Measurements from ENCODE around the gene DOK6. TPM values are rescaled to one million over a fixed set of nuclear protein-coding genes. Genes with fewer than 3 reads are reported as not detected.

DOK6 gene
- total RNA-seq, 1 experiment from 2014 or later = not detected

DNA sequence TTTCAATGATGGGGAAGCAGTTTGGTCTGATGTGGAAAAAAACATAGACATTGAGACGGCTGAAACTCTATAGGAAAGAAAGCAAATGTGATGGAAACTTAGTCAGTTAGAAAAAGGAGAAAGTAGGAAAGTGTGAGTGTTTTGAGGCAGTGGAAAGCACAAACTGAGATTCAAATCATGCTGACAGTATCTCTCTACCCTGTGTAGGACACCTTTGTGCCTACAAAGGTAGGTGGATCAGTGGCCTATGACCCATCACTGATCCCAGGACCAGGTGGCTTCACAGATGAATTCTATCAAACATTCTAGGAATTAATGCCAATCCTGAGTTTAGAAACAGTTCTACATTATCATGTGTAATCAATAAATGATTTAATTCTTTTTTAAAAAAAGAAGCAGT lies 489.9 kb downstream of the DOK6 start:
- Histone ChIP-seq H3K27me3 (ENCODE audit: insufficient read depth, low read depth) (no peaks in the 10 kb centered on the region), H3K4me1 (replicated peaks; ENCODE audit: insufficient read depth) (no peaks in the 10 kb centered on the region), H3F3A (ENCODE audit: insufficient read depth, low read depth) (no peaks in the 10 kb centered on the region), H3K9me2 (ENCODE audit: insufficient read depth) (no peaks in the 10 kb centered on the region), H3K79me2 (ENCODE audit: low read depth) (no peaks in the 10 kb centered on the region), H2AFZ (no peak overlapping the region), H3K4me2 (no peak overlapping the region), H3K9me3 (ENCODE audit: insufficient read depth, low read depth) (no peaks in the 10 kb centered on the region), H3K4me3 (no peak overlapping the region), H4K20me1 (ENCODE audit: insufficient read depth) (no peaks in the 10 kb centered on the region), H3K36me3 (ENCODE audit: low read depth) (no peaks in the 10 kb centered on the region), H3K27ac (no peak overlapping the region)
- intact Hi-C loops (cut with micrococcal nuclease; ENCODE audit: unreplicated experiment) = no loop called here
- TF ChIP-seq EZH2 (IDR thresholded peaks at IDR 0.05; ENCODE audit: low read depth) = no peak
- TF ChIP-seq CTCF (conservative IDR thresholded peaks at IDR 0.05) = no peak
- POLR2A ChIA-PET (ENCODE audit: unreplicated experiment) = no interaction called here
- no TSS peak for BruUV-seq (replicated peaks)
- no peak for DNase-seq
- CTCF ChIA-PET = no interaction called here

DNA sequence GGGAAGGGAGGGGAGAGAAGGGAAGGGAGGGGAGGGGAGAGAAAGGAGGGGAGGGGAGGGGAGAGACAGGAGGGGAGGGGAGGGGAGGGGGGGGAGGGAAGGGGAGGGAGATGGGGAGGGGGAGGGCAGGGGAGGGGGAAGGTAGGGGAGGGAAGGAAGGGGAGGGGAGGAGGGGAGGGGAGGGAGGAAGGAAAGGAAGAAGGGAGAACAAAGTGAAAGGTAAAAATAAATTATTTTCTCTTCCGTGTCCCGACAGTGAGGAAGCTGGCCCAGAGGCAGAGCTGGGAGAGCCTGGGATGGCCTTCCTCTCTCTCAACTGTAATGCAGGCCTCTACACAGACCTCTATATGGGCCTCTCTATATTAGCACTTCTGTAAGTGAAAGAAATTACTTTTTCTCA lies 493.8 kb downstream of the DOK6 start:
- Histone ChIP-seq H2AFZ (no peak overlapping the region), H3K36me3 (ENCODE audit: low read depth) (no peaks in the 10 kb centered on the region), H3K79me2 (ENCODE audit: low read depth) (no peaks in the 10 kb centered on the region), H3K27ac (no peak overlapping the region), H3K9me3 (ENCODE audit: insufficient read depth, low read depth) (no peaks in the 10 kb centered on the region; the same call in 1 of the 2 replicates), H3K4me3 (no peak overlapping the region), H4K20me1 (ENCODE audit: insufficient read depth) (no peaks in the 10 kb centered on the region), H3K27me3 (ENCODE audit: insufficient read depth, low read depth) (no peaks in the 10 kb centered on the region), H3F3A (ENCODE audit: insufficient read depth, low read depth) (no peaks in the 10 kb centered on the region), H3K9me2 (ENCODE audit: insufficient read depth) (no peaks in the 10 kb centered on the region), H3K4me2 (no peak overlapping the region), H3K4me1 (replicated peaks; ENCODE audit: insufficient read depth) (no peaks in the 10 kb centered on the region)
- no peak for DNase-seq
- ChIA-PET POLR2A (ENCODE audit: unreplicated experiment) (no interaction called here), CTCF (no interaction called here)
- no TSS peak for BruUV-seq (replicated peaks)
- TF ChIP-seq CTCF (conservative IDR thresholded peaks at IDR 0.05) = no peak
- intact Hi-C loops (cut with micrococcal nuclease; ENCODE audit: unreplicated experiment) = no loop called here

GRCh38 chr18:69895066-69896047 lies 494.7 kb downstream of the DOK6 start:
- Histone ChIP-seq H3K79me2 (ENCODE audit: low read depth) (no peaks in the 10 kb centered on the region), H4K20me1 (ENCODE audit: insufficient read depth) (no peaks in the 10 kb centered on the region), H3K4me3 (no peak overlapping the region), H3K9me2 (ENCODE audit: insufficient read depth) (no peaks in the 10 kb centered on the region), H3K4me2 (no peak overlapping the region), H3K9me3 (ENCODE audit: insufficient read depth, low read depth) (no peaks in the 10 kb centered on the region; the same call in 1 of the 2 replicates), H2AFZ (no peak overlapping the region), H3F3A (ENCODE audit: insufficient read depth, low read depth) (no peaks in the 10 kb centered on the region), H3K4me1 (replicated peaks; ENCODE audit: insufficient read depth) (no peaks in the 10 kb centered on the region), H3K27ac (no peak overlapping the region), H3K36me3 (ENCODE audit: low read depth) (no peaks in the 10 kb centered on the region), H3K27me3 (ENCODE audit: insufficient read depth, low read depth) (no peaks in the 10 kb centered on the region)
- POLR2A ChIA-PET (ENCODE audit: unreplicated experiment) = no interaction called here
- CTCF ChIA-PET = no interaction called here
- intact Hi-C loops (cut with micrococcal nuclease; ENCODE audit: unreplicated experiment) = no loop called here
- no TSS peak for BruUV-seq (replicated peaks)
- DNase-seq = no peak
- TF ChIP-seq CTCF (conservative IDR thresholded peaks at IDR 0.05) (no peak), EZH2 (IDR thresholded peaks at IDR 0.05; ENCODE audit: low read depth) (no peak)

All from PC-9 (cell line).